Stimulated activated CD8-positive, alpha-beta memory T cell treated with anti-CD3 and anti-CD28 coated beads, Interleukin-12 subunit alpha, Interleukin-12 subunit beta, amount 100 ng/mL, for 24 hours (primary cell): Measurements from ENCODE around the gene PLD1.
"Not testable (repeated sequence)": the region's sequence is repeated elsewhere in the genome, so short reads cannot be mapped to it uniquely, and the experiment has no call there.

Experiments
- DNase-seq: peaks from one replicate; pipeline ENCODE4 v3.0.0-alpha.2; 2020; ENCODE audit errors: extremely low read depth

Gene PLD1

GRCh38 chr3:171694888-171695287 lies 115.4 kb downstream of the PLD1 start:
- no peak for DNase-seq

GRCh38 chr3:171692551-171692950 lies 117.7 kb downstream of the PLD1 start:
- not testable (repeated sequence) for DNase-seq

- no peak for DNase-seq
Observed at GRCh38 chr3:171691485-171691884, 118.8 kb downstream of the PLD1 start.

- no peak for DNase-seq
Observed at GRCh38 chr3:171690281-171690680, 120.0 kb downstream of the PLD1 start.

- DNase-seq: no peak
Observed at GRCh38 chr3:171688593-171688992, 121.7 kb downstream of the PLD1 start.

GRCh38 chr3:171688002-171688401 lies 122.3 kb downstream of the PLD1 start:
- DNase-seq: no peak

DNA sequence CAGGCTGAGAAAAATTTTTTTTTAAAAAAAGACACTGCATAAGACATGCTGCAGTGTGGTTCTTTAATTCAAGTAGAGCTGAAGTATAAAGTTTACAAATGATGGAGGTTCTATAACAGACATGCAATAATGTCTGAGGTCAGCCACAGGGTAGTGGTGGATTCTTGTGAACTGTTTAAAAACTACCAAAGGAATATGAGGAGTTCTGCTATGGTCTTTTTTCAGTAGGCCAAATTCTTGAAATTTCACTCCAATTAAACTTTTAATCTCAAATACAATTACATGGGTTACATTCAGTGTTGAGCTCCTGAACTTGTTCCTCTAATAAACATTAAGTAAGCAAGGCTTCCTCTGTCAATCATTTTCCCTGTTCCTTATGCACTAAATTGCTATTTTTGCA lies 122.7 kb downstream of the PLD1 start:
- no peak for DNase-seq

- DNase-seq: no peak
Observed at GRCh38 chr3:171687064-171687463, 123.2 kb downstream of the PLD1 start.

DNA sequence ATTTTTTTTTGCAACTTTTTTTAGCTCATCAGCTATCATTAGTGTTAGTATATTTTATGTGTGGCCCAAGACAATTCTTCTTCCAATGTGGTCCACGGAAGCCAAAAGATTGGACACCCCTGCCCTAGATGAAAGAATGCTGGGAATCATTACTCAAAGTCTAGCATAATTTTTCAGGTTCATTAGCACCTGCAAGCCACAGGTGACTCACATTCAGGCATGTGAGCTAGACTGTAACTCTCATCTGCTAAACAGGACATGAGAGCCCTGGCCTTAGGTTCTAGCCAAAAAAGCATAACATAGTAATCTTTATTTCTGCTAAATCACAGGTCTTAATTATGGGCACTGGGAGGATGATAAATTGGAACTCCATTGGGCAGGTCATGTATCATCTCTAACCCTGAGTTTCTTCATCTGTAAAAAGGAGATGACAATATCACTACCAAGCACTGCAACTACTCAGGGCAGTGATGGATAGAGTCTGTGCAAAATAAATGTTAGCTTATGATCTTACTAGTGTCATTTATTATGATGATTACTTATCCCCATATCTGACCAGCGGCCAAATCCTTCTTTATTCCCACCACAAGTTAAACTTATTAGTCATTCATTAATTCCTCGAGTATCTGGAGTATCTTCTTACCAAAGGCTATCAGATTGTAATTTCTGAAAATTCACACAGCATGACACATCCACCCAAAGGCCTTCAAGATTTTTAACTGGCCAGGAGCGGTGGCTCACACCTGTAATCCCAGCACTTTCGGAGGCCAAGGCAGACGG lies 125.0 kb downstream of the PLD1 start:
- DNase-seq: no peak

- DNase-seq: no peak
Observed at GRCh38 chr3:171684221-171684620, 126.1 kb downstream of the PLD1 start.

- no peak for DNase-seq
Observed at GRCh38 chr3:171682743-171683142, 127.5 kb downstream of the PLD1 start.

- no peak for DNase-seq
Observed at GRCh38 chr3:171680726-171681411, 129.4 kb downstream of the PLD1 start.

GRCh38 chr3:171678971-171679492 lies 131.3 kb downstream of the PLD1 start:
- no peak for DNase-seq

GRCh38 chr3:171677706-171678105 lies 132.6 kb downstream of the PLD1 start:
- no peak for DNase-seq

DNA sequence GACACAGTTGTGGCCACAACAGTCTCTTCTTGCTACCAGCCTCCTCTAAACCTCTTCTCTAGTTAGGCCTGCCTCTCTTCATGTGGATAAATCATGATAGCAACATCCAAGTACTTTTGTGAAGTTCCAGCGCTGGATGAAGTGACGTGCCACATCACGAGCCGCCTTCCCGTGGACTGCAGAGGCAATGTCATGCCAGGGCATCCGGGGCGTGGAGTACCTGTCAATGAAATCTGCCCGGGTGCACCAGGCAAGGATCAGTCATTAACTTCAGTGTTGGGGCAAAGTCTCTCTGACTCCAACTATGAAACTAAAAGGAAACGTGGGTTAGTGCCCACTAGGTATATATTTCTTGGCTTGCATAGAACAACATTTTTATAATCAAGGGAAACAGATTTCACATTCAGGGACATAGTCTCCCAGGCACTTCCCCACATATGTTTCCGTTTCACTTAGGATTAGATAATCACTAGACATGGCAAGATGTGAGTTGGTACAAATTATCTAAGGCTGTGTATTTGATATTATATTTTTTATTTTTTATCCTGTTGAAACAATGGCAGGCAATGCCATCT lies 133.6 kb downstream of the PLD1 start:
- no peak for DNase-seq

DNA sequence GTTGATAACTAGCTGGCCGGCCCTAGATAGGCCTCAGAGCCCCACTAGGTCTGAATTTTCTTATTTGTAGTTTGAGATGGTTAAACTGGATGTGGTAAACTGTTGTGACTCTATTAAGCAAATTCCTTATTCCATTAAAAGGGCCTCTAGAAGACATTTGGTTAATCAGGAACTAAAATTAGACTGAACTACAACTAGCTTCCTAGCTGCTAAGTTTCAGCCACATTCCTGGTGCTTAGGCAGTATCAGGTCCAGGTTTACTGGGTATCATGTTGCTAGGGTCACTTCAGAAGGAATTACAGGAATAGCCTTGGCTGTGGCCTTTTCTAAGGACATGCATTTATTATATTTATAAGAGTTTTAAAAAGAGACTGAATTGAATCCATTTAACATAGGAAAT lies 136.3 kb downstream of the PLD1 start:
- no peak for DNase-seq

DNA sequence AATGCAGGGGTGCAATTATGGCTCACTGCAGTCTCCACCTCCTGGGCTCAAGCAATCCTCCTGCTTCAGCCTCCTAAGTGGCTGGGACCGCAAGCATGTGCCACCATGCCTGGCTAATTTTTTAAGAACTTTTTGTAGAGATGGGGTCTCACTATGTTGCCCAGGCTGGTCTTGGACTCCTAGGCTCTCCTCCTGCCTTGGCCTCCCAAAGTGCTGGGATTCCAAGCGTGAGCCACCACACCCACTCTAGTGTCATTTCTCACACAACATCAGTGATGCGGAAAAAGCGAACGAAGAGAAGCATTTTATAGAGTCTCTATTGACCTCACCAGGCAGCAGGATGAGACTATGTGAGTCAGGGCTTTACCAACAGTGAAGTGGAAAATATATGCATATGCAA lies 137.7 kb downstream of the PLD1 start:
- DNase-seq: no peak

- no peak for DNase-seq
Observed at GRCh38 chr3:171672124-171672523, 138.2 kb downstream of the PLD1 start.

DNA sequence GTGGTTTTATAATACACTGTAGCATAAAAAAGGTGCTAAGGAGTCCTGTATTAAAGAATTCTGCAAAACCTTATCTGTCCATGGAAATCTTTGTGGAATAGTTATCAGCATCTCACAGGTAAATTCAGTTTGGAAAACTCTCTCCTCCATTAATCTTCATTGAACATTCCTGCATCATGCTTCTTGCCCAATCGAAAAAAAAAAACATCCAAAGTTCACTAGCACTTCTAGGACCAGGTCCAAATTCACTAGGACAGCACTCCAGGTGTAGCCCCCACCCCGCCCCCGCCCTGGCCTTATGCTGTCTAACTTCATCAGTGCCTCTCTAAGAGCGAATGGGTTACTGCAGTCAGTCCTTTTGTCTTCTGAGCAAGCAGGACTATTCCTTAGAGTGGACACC lies 138.6 kb downstream of the PLD1 start:
- DNase-seq: no peak

GRCh38 chr3:171666516-171666915 lies 143.8 kb downstream of the PLD1 start:
- DNase-seq: no peak

DNA sequence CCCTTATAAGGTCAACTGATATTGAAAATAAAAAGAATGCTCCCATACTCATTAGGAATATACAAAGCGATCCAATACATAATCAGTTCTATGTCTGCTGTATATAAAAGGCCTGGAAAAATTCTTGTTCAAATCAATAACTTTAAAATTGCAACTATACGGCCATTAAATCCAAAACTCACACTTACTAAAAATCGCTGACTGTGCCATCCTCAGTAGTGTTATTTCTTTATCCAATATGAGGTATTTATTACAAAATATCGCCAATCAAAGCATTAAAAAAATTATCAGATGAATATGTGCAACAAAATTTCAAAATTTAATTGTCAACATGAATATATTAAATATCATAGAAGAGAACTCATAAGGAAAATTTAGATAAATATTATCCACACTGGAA lies 146.5 kb downstream of the PLD1 start:
- no peak for DNase-seq

DNA sequence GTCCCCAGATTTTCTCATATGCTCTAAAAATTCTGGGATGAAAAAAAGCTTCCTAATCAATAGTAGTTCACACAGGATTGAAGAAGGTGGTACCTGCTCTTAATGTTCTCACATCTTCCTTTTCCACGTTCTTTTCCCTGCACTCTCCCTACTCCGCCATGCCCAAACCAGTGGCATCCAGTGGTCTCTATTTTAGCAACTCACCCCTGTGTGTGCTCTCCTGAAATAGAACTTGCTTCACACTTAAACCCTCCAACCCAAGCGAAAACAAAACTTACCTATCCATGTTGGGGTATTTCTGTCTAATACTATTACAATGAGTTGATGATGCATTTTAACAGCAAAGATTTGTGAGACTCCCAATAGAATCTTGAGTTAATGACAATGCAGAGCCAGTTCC lies 148.8 kb downstream of the PLD1 start:
- DNase-seq: no peak

GRCh38 chr3:171660188-171660587 lies 150.1 kb downstream of the PLD1 start:
- DNase-seq: no peak
